ENCODE measurements around the gene RAB25. TPM values are rescaled to one million over a fixed set of nuclear protein-coding genes. Genes with fewer than 3 reads are reported as not detected.
A peak's percentile ranks its signal among the peaks of the same experiment; 100 is the strongest.

RAB25 gene
- total RNA-seq, 2 donors from 2014 or later = 0.36 to 0.89 TPM

DNA sequence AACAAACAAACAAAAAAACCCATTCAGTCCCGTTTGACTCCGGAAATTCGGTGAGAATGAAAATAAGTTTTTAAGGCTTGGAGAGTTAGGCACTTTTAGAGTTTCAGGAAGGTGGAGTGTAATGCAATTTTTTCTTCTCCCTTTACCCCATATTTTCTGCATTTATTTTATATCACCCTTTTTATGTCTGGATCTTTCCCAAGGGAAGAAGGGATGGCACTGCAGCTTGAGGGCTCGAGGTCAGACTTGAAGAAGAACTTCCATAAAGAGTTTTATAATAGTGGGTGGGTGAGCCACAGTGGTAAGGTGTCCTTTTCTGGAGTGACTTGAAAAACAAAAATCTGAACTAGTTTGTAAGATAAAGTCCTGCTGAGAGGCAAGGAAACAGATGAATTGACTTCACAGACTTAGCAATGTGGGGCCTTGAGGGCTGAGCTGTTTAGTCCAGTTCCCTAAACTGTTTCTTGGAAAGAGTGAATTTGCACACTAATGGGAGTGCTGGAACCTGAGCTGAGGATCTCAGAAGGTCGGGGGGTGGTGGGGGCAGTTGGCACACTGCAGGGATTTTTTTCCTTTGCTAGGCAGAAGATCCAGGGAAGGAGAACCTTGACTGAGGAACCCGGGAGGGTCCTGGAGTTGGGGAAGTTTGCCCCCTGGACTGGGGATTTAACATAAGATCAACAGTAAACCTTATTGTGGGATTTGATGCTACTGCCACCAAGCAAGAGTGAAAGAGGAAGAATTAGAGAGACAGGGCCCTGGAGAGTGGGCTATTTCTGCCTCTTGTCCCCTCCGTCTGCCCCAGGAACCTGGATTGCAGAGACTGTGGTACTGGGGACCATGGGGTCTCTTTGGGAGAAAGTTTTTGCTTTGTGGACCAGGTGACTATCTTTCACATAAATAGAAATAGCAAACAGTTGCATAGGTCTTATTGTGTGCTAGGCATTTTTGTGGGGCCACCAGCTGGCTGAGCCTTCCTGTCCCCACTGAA, 23.1 kb downstream of the RAB25 start:
- ATAC-seq (no peak), DNase-seq (ENCODE audit: low spot score in 2 of 2) (no peak)
- H3K9me3 Mint-ChIP-seq = no peaks in the 10 kb centered on the region
- no peak overlapping the region for H3K27ac Mint-ChIP-seq
- no peaks in the 10 kb centered on the region for H3K36me3 Mint-ChIP-seq

DNA sequence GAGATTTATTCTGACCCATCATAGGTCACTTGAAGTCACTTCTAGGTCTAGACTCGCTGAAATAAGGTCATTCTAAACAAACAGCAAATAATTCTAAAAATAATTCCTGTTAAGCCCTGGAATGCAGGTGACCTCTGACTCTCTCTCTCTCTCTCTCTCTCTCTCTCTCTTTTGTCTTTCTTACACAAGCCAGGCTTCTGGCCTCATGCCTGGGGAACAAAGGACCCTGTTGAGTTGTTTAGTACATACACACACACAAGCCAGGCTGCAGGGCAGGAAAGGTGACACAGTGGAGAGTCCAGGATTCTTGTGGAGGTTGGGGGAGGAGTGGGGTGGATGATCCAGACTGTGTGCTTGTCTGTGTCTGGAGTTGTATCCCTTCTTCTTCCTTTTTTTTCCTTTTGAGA, 25.3 kb downstream of the RAB25 start:
- DNase-seq (ENCODE audit: low spot score in 2 of 2) (no peak), ATAC-seq (no peak)
- Mint-ChIP-seq H3K9me3 (no peaks in the 10 kb centered on the region), H3K27ac (no peak overlapping the region), H3K36me3 (no peaks in the 10 kb centered on the region)

GRCh38 chr1:156089704-156090103, 28.7 kb downstream of the RAB25 start:
- no peak overlapping the region for H3K27ac Mint-ChIP-seq
- H3K36me3 Mint-ChIP-seq = no peaks in the 10 kb centered on the region
- H3K9me3 Mint-ChIP-seq = no peaks in the 10 kb centered on the region
- ATAC-seq = no peak
- DNase-seq (ENCODE audit: low spot score in 2 of 2) = no peak

- no peak for DNase-seq (ENCODE audit: low spot score in 2 of 2)
- no peak overlapping the region for H3K27ac Mint-ChIP-seq
- no peaks in the 10 kb centered on the region for H3K9me3 Mint-ChIP-seq
- H3K36me3 Mint-ChIP-seq = no peaks in the 10 kb centered on the region
- peak in 1 of 2 donors; percentile 53 for ATAC-seq
These were observed 29.3 kb downstream of the RAB25 start for GRCh38 chr1:156090138-156090839.

- peak; percentile 83 to 91 for DNase-seq (ENCODE audit: low spot score in 2 of 2)
- H3K27ac Mint-ChIP-seq = no peak overlapping the region
These were observed 29.9 kb downstream of the RAB25 start for GRCh38 chr1:156090840-156091188.

GRCh38 chr1:156091610-156092009, 30.6 kb downstream of the RAB25 start:
- Mint-ChIP-seq H3K27ac (no peak overlapping the region), H3K9me3 (no peaks in the 10 kb centered on the region), H3K36me3 (no peaks in the 10 kb centered on the region)
- no peak for ATAC-seq
- no peak for DNase-seq (ENCODE audit: low spot score in 2 of 2)

More at GRCh38 chr1:156090840-156091188, 29.9 kb downstream of the RAB25 start:
- ATAC-seq = peak; percentile 96 to 97
- no peaks in the 10 kb centered on the region for H3K9me3 Mint-ChIP-seq
- no peaks in the 10 kb centered on the region for H3K36me3 Mint-ChIP-seq

- no peak for DNase-seq (ENCODE audit: low spot score in 2 of 2)
- H3K27ac Mint-ChIP-seq = peak overlapping the region; percentile 94 to 99
These were observed 35.0 kb downstream of the RAB25 start for GRCh38 chr1:156095906-156096508.

GRCh38 chr1:156096640-156097391, 35.9 kb downstream of the RAB25 start:
- Mint-ChIP-seq H3K36me3 (peaks cover 0 to 7% of the 10 kb centered on the region in 2 donors), H3K27ac (peak overlapping the region; percentile 94 to 99), H3K9me3 (no peaks in the 10 kb centered on the region)
- ATAC-seq = peak; percentile 85 to 86
- peak; percentile 91 to 97 for DNase-seq (ENCODE audit: low spot score in 2 of 2)

More at GRCh38 chr1:156095906-156096508, 35.0 kb downstream of the RAB25 start:
- ATAC-seq = peak in 1 of 2 donors; percentile 6
- no peaks in the 10 kb centered on the region for H3K9me3 Mint-ChIP-seq
- peaks cover 0 to 7% of the 10 kb centered on the region in 2 donors for H3K36me3 Mint-ChIP-seq

- Mint-ChIP-seq H3K36me3 (peaks cover 0 to 7% of the 10 kb centered on the region in 2 donors), H3K27ac (peak overlapping the region; percentile 94 to 99), H3K9me3 (no peaks in the 10 kb centered on the region)
- DNase-seq (ENCODE audit: low spot score in 2 of 2) (peak; percentile 60 to 72), ATAC-seq (peak; percentile 39 to 53)
These were observed 36.7 kb downstream of the RAB25 start for GRCh38 chr1:156097499-156098178.

DNA sequence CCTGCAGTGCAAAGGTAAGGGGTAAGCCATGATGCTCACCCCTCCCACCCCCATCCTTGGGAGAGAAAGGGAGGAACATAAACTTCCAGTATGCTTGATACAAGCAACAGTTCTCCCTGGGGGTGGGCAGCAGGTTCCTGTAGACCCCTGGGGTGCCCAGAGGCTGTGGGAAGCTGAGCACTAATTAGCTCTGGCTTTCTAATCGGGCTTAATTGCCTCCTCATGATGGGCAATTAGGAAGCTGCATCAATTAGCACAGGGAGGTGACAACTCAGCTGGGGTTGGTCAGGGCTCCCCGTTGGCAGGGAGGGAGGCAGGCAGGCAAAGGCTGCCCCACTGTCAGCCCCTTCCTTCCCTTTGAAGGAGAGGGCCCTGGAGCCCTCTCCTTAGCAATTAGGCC, 37.8 kb downstream of the RAB25 start:
- DNase-seq (ENCODE audit: low spot score in 2 of 2) (no peak), ATAC-seq (no peak)
- no peaks in the 10 kb centered on the region for H3K9me3 Mint-ChIP-seq
- peaks cover 0 to 7% of the 10 kb centered on the region in 2 donors for H3K36me3 Mint-ChIP-seq
- peak overlapping the region; percentile 32 to 99 for H3K27ac Mint-ChIP-seq

DNA sequence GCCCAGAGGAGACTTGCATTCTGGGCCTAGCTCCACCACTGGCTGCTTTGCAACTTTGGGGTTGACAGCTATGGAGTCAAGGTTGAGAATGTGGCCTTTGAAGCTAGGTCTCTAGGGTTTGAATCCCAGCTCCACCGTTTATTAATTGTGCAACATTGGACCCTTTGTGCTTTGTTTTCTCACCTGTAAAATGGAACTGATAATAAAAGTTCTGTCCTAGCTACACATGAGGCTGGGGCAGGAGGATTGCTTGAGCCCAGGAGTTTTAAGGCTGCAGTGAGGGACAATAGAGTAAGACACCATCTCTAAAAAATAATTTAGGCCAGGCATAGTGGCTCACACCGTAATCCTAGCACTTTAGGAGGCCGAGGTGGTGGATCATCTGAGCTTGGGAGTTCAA, 38.3 kb downstream of the RAB25 start:
- Mint-ChIP-seq H3K36me3 (peaks cover 0 to 7% of the 10 kb centered on the region in 2 donors), H3K27ac (no peak overlapping the region), H3K9me3 (no peaks in the 10 kb centered on the region)
- ATAC-seq (no peak), DNase-seq (ENCODE audit: low spot score in 2 of 2) (no peak)

GRCh38 chr1:156100205-156100995, 39.4 kb downstream of the RAB25 start:
- H3K36me3 Mint-ChIP-seq = peaks cover 0 to 7% of the 10 kb centered on the region in 2 donors
- ATAC-seq (no peak), DNase-seq (ENCODE audit: low spot score in 2 of 2) (no peak)
- H3K9me3 Mint-ChIP-seq = no peaks in the 10 kb centered on the region
- peak overlapping the region; percentile 56 to 59 for H3K27ac Mint-ChIP-seq

DNA sequence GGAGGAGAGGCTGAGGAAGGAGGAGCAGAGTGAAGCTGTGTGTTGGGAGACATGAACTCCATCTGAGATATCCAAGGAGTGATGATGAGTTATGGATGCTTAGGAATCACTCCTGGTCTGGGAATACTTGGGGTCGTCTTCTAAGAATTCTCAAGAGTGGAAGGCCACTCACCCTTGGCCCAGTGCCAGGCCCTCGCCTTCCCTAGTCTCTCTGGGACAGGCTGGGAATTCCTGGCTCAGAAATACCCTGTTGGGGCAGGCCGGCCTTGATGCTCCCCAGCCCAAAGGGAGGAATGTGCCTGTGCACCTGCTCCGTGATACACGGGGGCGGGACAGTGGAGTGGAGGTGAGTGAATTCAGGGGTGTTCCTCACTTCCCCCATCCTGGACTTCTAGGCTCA, 40.9 kb downstream of the RAB25 start:
- no peak overlapping the region for H3K27ac Mint-ChIP-seq
- no peak for ATAC-seq
- DNase-seq (ENCODE audit: low spot score in 2 of 2) = no peak
- peaks cover 0 to 7% of the 10 kb centered on the region in 2 donors for H3K36me3 Mint-ChIP-seq
- no peaks in the 10 kb centered on the region for H3K9me3 Mint-ChIP-seq

- Mint-ChIP-seq H3K9me3 (no peaks in the 10 kb centered on the region), H3K36me3 (peaks cover 0 to 7% of the 10 kb centered on the region in 2 donors), H3K27ac (peak overlapping the region; percentile 62 to 96)
- DNase-seq (ENCODE audit: low spot score in 2 of 2) (no peak), ATAC-seq (no peak)
These were observed 41.9 kb downstream of the RAB25 start for GRCh38 chr1:156102633-156103511.

Data from activated naive CD4-positive, alpha-beta T cell treated with anti-CD3 and anti-CD28 coated beads, Interleukin-2, amount 50 U/mL, for 72 hours (primary cell).